GM19035 (cell line): ENCODE measurements around the gene PLXNA2.

Experiments
- ATAC-seq: cut with Tn5 transposase; IDR thresholded peaks from one replicate; pipeline ENCODE4 v1.9.1; 2021; ENCODE audit not compliant: unreplicated experiment

The PLXNA2 gene

DNA sequence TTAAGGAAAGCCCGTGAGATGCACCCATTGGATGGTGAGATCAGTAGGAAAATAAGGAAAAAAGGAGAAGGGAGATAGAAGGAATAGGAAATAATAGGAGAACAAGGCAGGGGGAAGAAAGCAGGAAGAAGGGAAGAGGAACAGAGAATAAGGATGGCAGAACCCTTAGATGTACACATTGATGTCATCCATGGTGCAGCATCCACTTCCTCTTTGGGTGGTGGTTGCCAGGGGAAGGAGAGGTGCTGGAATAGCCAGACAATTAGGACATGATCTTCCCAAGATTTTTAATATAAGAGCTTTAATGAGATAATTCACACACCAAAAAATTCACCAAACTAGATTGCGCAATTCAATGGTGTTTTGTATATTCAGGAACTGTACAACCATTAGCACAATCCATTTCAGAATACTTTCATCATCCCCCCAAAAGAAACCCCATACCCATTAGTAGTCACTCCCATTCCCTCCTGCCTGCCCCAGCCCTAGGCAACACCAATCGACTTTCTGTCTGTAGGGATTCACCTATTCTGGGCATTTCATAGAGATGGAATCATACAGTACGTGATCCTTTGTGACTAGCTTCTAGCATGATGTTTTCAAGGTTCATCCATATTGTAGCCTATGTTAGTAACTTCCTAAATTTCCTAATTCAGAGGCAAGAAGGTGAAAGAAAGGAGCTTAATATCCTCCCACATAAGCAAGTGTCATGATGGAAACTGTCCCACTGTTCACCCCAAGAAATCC lies 121.4 kb downstream of the PLXNA2 start:
- ATAC-seq: no peak

DNA sequence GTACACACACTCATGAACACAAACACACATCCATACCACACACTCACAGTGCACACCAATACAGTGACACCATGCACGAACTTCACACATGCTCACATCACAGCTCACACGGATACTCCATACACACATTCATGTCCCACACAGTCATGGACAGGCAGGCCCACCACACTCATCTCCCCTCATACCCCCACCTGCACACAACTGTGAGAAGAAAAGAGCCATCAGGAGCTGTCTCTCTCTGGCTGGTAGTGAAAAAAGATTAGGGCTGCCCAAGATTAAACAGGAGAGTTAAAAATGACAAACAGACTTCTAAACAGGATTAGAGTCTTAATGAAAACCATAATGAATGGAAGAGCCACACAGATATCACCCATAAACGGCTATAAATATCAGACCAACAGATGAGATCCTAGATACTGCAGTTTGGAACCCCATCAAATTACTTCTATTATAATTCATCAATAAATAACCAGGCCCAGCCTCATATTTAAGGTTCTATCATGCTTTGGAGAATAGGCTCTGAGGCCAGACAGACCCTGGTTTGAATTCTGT lies 122.3 kb downstream of the PLXNA2 start:
- ATAC-seq: no peak

DNA sequence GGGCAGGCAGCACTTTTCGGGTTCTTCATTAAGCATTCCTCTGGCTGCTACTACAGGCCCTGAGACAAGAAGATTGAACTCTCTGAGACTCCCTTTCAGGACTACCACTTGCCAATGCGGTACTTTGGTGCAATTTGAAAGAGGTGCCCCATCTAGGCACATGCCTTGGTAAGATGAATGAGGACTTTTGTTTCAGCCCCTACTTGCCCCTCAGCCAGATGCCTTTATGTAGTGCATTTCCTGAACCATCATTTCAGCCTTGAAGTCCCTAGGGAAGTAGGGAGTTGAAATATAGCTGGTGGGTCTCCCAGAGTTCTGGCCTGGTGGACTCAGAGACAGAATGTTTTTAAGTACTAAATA lies 123.8 kb downstream of the PLXNA2 start:
- no peak for ATAC-seq

DNA sequence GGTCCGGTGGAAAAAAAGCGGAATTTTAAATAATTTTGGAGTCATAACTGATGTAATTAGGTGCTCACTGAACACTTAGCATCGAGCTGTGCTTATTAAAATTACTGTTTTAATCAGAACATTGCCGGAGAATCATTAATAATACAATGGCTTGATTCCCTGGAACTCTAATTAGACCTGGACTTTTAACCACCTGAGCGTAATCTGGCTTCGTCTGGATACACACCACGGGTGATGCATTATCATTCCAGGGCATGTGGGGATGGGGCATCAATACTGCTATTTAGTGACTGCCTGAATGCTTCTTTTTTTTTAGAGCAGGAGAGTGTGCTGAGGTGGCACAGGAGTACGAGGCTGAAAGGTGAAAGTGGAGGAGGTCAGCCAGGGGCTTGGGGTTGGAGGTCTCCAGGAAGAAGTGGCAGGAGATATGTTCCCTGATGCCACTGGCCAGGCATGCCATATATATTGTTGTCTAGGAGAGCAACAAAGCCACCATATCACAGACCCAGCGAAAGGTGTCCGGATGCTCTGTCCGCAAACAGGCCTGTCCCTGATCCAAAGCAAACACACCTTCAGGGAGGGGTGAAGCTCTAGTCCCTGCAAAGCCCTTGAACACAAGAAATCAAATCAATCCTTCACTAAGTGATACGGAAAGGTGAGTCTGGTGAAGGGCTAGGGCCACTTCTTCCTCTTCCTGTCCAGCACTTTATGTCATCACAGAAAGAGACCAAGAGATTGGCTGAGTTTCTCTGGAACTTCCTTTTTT lies 125.2 kb downstream of the PLXNA2 start:
- no peak for ATAC-seq

- ATAC-seq: no peak
Observed at GRCh38 chr1:208118306-208118705, 125.9 kb downstream of the PLXNA2 start.

GRCh38 chr1:208117826-208118225 lies 126.4 kb downstream of the PLXNA2 start:
- ATAC-seq: no peak

GRCh38 chr1:208117409-208117808 lies 126.8 kb downstream of the PLXNA2 start:
- ATAC-seq: no peak

- ATAC-seq: no peak
Observed at GRCh38 chr1:208115924-208116640, 128.1 kb downstream of the PLXNA2 start.

GRCh38 chr1:208113011-208113410 lies 131.2 kb downstream of the PLXNA2 start:
- no peak for ATAC-seq

DNA sequence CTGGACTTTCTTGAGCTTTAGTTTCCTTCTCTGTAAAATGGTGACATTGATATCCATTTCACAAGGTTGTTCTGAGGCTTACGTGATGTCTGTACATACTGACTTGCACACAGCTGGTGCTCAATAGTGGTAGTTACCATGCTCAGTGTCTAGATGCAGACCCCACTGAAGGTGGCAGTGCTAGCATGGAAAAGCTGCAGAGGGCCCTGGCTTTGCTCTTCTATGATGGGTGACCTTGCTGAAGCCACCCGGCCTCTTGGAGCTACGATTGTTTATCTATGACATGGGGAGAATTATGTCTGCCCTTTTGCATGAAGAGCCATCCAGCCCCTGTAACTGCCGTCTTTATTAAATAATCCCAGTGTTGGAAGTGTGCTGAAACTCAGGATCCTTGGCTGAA lies 131.8 kb downstream of the PLXNA2 start:
- ATAC-seq: no peak

- ATAC-seq: no peak
Observed at GRCh38 chr1:208111646-208112190, 132.5 kb downstream of the PLXNA2 start.

DNA sequence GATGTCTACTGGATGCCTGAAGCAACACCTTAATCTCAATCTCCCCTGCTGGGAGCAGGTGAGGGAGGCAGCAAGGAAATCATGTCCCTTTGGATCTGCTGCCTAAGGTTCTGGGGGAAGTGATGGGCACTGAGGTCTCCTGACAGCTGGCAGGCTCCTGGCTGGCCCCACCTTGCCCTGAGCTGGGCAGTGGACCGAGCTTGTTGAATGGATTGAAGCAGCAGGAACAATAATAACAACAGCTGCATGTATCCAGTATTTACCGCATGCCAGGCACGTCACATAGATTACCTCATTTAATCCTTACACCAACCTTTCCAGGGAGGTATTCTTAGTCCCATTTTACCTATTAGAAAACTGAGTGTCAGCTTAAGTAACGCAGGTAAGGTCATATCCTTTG lies 133.9 kb downstream of the PLXNA2 start:
- ATAC-seq: no peak

- no peak for ATAC-seq
Observed at GRCh38 chr1:208108646-208109330, 135.4 kb downstream of the PLXNA2 start.

DNA sequence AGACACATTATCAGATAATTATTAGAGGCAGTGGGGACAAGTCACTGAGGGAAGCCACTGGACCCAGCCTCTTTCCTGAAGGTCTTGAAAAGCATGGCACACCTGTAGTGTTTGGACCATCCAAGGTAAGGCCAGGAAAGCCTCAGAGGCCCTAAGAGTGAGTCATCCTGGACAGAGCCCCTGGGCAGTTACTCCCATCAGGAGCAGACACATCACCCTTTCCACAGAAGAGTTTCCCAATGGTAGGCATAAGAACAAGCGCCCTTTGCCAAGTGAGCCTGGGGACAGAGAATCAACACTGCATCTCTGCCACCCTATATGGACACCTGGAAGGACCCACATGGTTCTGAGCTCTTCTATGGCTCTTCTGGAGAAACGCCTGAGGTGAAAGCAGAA lies 136.0 kb downstream of the PLXNA2 start:
- no peak for ATAC-seq

GRCh38 chr1:208107425-208108212 lies 136.6 kb downstream of the PLXNA2 start:
- no peak for ATAC-seq

DNA sequence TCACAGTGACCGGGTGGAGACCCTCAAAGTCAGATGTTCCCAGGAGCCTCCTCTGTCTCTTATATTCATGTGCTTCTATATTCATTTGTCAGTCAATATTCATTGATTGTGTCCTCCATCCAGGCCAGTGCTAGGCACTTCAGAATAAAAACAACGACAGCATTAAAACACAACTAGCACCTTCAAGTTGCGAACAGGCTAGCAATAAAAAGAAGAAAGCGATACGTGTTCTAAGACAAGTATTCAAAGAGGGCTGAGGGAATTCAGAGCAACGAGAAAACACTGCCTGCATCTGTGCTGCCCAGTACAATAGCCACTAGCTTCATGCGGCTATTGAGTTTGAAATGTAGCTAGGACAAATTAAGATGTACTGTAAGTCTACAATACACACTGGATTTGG lies 138.0 kb downstream of the PLXNA2 start:
- no peak for ATAC-seq

DNA sequence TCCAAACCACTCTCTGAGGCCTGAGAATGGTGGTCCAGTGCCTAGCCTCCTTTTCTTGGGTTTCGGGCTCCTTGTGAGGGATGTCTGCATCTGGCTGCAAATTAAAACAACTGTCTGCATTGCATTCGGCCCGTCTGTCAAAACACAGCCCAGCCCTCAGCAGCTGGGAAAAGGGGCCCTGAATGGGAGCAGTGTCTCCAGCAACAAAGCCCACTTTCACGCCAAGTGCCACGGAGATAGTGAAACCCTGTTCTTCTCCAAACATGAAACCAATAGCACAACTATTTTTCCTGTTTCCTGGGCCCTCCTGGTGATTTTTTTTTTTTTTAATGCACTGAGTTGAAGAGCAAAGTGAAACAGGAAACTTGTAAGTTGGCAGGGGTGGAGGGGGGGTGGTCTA lies 138.4 kb downstream of the PLXNA2 start:
- ATAC-seq: no peak

DNA sequence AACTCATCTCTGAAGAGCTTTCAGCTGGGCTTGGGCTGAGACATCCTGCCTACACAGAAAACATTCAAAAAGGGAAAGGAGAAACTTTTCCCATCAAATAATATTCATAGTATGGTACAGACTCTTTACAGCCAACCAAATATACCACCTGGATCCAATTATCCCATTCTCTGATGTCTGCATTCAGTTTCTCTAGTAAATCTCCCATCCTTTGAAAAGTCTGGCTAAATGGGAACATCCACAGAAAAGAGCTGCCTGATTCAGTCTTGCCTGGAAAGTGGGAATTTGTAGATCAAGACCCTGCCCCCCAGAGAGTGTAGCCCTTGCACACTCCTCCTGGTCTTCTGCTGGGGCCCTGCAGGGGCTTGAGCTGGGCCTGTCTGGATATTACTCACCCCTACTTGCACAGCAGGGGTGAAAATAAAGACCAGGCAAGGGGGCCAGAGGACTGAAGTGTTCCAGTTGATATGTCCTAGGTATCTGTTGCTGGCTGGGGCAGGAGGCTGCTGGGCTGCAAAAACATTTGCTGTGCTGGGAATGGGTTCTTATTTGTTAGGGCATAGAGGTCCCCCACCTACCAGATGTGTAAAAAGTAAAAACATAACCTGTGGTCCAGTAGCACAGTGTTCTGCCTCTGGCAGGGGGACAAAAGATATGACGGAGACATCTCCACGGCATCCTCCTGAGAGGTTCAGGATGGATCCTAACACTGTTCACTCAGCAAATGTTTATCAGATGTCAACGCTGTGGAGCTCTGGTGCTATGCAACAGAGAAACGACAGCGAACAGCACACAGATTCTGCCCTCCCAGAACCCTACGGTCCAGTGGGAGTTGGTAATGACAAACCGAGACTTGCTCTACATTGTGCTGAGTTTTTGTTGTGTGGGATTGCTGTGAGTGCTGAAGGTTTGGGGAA lies 140.3 kb downstream of the PLXNA2 start:
- ATAC-seq: no peak
